ENCODE data around the gene ARMH3. TPM values are rescaled to one million over a fixed set of nuclear protein-coding genes. Genes with fewer than 3 reads are reported as not detected.

The ARMH3 gene
- total RNA-seq, 1 experiment from 2014 or later = 9.7 TPM

GRCh38 chr10:101959346-101959916 lies 96.5 kb downstream of the ARMH3 start:
- CTCF ChIA-PET = interaction anchor here (0.7 kb wide), 1 partner anchor 84 kb away, joined by 3 read pairs; no protein-coding TSS in a partner anchor
- intact Hi-C loops (cut with micrococcal nuclease) = no loop called here

GRCh38 chr10:101958691-101959090 lies 97.3 kb downstream of the ARMH3 start:
- TF ChIP-seq EZH2phosphoT487 (IDR thresholded peaks at IDR 0.05; ENCODE audit: borderline replicate concordance, low read length) (no peak), CTCF (conservative IDR thresholded peaks at IDR 0.05; ENCODE audit: low read depth, low read length) (no peak), EZH2 (IDR thresholded peaks at IDR 0.05; ENCODE audit: low read length, unreplicated experiment) (no peak)
- no peak overlapping the region for H3K27ac ChIP-seq (ENCODE audit: low read length)
- H3K27me3 ChIP-seq (ENCODE audit: low read length) = no peaks in the 10 kb centered on the region
- no peaks in the 10 kb centered on the region for H3K79me2 ChIP-seq (ENCODE audit: low read length)
- no peak overlapping the region for H3K9ac ChIP-seq (ENCODE audit: low read length)
- H3K36me3 ChIP-seq (ENCODE audit: low read depth, low read length) = peaks cover 6% of the 10 kb centered on the region; the same call in 1 of the 2 replicates
- no peaks in the 10 kb centered on the region for H3F3A ChIP-seq (ENCODE audit: low read length, unreplicated experiment)
- DNase-seq = no peak
- H2AFZ ChIP-seq (ENCODE audit: low read length) = no peak overlapping the region
- no peaks in the 10 kb centered on the region for H3K9me3 ChIP-seq (ENCODE audit: low read length)
- ChIA-PET CTCF (no interaction called here), POLR2A (ENCODE audit: unreplicated experiment) (no interaction called here)
- ATAC-seq = no peak
- no TSS peak for BruUV-seq (replicated peaks)
- H3K4me2 ChIP-seq (ENCODE audit: low read length) = no peak overlapping the region
- intact Hi-C loops (cut with micrococcal nuclease) = no loop called here
- no peaks in the 10 kb centered on the region for H4K20me1 ChIP-seq (ENCODE audit: low read length)
- H3K4me1 ChIP-seq (ENCODE audit: insufficient read depth, low read length) = peaks cover 16% of the 10 kb centered on the region
- no peak overlapping the region for H3K4me3 ChIP-seq (ENCODE audit: low read length)
- no peaks in the 10 kb centered on the region for H3K9me2 ChIP-seq (replicated peaks; ENCODE audit: low read length)

More at GRCh38 chr10:101959346-101959916, 96.5 kb downstream of the ARMH3 start:
- no peak for ATAC-seq
- Histone ChIP-seq H3K9me2 (replicated peaks; ENCODE audit: low read length) (no peaks in the 10 kb centered on the region), H3K9me3 (ENCODE audit: low read length) (no peaks in the 10 kb centered on the region), H3K4me1 (ENCODE audit: insufficient read depth, low read length) (peaks cover 16% of the 10 kb centered on the region), H2AFZ (ENCODE audit: low read length) (no peak overlapping the region), H3K4me3 (ENCODE audit: low read length) (no peak overlapping the region), H3F3A (ENCODE audit: low read length, unreplicated experiment) (no peaks in the 10 kb centered on the region), H4K20me1 (ENCODE audit: low read length) (no peaks in the 10 kb centered on the region), H3K9ac (ENCODE audit: low read length) (no peak overlapping the region), H3K36me3 (ENCODE audit: low read depth, low read length) (peaks cover 6% of the 10 kb centered on the region; the same call in 1 of the 2 replicates), H3K27me3 (ENCODE audit: low read length) (no peaks in the 10 kb centered on the region), H3K4me2 (ENCODE audit: low read length) (no peak overlapping the region), H3K27ac (ENCODE audit: low read length) (no peak overlapping the region), H3K79me2 (ENCODE audit: low read length) (no peaks in the 10 kb centered on the region)
- TF ChIP-seq EZH2 (IDR thresholded peaks at IDR 0.05; ENCODE audit: low read length, unreplicated experiment) = no peak
- TF ChIP-seq CTCF (conservative IDR thresholded peaks at IDR 0.05; ENCODE audit: low read depth, low read length) = no peak
- TF ChIP-seq EZH2phosphoT487 (IDR thresholded peaks at IDR 0.05; ENCODE audit: borderline replicate concordance, low read length) = no peak
- no peak for DNase-seq
- POLR2A ChIA-PET (ENCODE audit: unreplicated experiment) = no interaction called here
- no TSS peak for BruUV-seq (replicated peaks)

- Histone ChIP-seq H3K9me3 (ENCODE audit: low read length) (no peaks in the 10 kb centered on the region), H3K36me3 (ENCODE audit: low read depth, low read length) (peaks cover 6% of the 10 kb centered on the region; the same call in 1 of the 2 replicates), H3K27ac (ENCODE audit: low read length) (no peak overlapping the region), H3K4me2 (ENCODE audit: low read length) (no peak overlapping the region), H3K4me1 (ENCODE audit: insufficient read depth, low read length) (peaks cover 9% of the 10 kb centered on the region), H3F3A (ENCODE audit: low read length, unreplicated experiment) (no peaks in the 10 kb centered on the region), H3K27me3 (ENCODE audit: low read length) (no peaks in the 10 kb centered on the region), H3K9me2 (replicated peaks; ENCODE audit: low read length) (no peaks in the 10 kb centered on the region), H3K9ac (ENCODE audit: low read length) (no peak overlapping the region), H2AFZ (ENCODE audit: low read length) (no peak overlapping the region), H3K4me3 (ENCODE audit: low read length) (no peak overlapping the region), H3K79me2 (ENCODE audit: low read length) (no peaks in the 10 kb centered on the region), H4K20me1 (ENCODE audit: low read length) (no peaks in the 10 kb centered on the region)
- no TSS peak for BruUV-seq (replicated peaks)
- ATAC-seq = no peak
- intact Hi-C loops (cut with micrococcal nuclease) = no loop called here
- POLR2A ChIA-PET (ENCODE audit: unreplicated experiment) = no interaction called here
- CTCF ChIA-PET = no interaction called here
- DNase-seq = no peak
- no peak for TF ChIP-seq CTCF (conservative IDR thresholded peaks at IDR 0.05; ENCODE audit: low read depth, low read length)
- no peak for TF ChIP-seq EZH2phosphoT487 (IDR thresholded peaks at IDR 0.05; ENCODE audit: borderline replicate concordance, low read length)
- no peak for TF ChIP-seq EZH2 (IDR thresholded peaks at IDR 0.05; ENCODE audit: low read length, unreplicated experiment)
Observed at GRCh38 chr10:101956898-101957297, 99.1 kb downstream of the ARMH3 start.

Measured in PC-3 (cell line).